ENCODE results near the gene SMG5.

SMG5 gene

DNA sequence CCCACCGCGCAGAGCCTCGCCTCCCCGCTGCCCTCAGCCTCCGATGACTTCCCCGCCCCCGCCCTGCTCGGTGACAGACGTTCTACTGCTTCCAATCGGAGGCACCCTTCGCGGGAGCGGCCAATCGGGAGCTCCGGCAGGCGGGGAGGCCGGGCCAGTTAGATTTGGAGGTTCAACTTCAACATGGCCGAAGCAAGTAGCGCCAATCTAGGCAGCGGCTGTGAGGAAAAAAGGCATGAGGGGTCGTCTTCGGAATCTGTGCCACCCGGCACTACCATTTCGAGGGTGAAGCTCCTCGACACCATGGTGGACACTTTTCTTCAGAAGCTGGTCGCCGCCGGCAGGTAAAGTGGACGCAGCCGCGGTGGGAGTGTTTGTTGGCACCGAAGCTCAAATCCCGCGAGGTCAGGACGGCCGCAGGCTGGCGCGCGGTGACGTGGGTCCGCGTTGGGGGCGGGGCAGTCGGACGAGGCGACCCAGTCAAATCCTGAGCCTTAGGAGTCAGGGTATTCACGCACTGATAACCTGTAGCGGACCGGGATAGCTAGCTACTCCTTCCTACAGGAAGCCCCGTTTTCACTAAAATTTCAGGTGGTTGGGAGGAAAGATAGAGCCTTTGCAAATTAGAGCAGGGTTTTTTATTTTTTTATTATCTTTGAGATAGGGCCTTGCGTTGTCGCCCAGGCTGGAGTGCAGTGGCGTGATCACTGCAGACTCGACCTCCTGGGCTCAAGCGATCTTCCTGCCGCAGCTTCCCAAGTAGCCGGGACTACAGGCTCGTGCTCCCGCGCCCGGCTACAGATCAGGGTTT is 69.6 kb downstream of the SMG5 start, which contains the start of gene PMF1:
Gene PMF1, plus strand, starts transcription at position 175 of the 811 bp plus-strand sequence. Its CDS starts 9 bp downstream, at position 184.
- DNase-seq: peak; percentile 95

DNA sequence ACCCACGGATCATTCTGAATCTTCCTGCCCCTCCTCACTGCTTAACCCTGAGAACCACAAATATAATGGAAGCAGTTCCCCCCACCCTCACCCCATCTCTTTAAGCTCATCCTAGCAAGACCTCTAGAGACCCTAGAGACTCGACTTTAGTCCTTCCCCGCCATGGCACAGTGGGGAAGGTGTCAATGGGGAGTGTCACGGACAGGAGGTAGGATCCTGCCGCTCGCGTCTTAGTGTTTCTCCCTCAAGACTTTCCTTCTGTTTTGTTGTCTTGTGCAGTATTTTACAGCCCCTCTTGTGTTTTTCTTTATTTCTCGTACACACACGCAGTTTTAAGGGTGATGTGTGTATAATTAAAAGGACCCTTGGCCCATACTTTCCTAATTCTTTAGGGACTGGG is 70.5 kb downstream of the SMG5 start:
- DNase-seq: no peak

DNA sequence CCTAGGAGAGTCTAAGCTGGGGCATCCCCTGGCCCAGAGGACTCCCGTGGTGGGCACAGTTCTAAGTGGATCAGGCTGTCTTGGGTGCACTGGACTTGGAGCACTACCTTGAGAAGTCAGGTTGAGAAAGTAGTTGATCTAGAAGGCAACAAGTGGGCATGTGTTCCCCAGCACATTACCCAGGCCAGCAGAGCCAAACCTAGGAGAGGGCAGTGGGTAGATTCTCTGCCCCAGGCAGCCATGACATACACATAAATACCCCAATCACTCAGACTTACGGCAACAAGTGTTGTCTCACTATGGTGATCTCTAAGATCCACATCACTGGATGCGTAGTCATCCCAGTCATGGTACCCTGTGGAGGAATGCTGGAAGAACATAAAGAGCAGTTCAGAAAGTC is 71.4 kb downstream of the SMG5 start:
- DNase-seq: no peak

DNA sequence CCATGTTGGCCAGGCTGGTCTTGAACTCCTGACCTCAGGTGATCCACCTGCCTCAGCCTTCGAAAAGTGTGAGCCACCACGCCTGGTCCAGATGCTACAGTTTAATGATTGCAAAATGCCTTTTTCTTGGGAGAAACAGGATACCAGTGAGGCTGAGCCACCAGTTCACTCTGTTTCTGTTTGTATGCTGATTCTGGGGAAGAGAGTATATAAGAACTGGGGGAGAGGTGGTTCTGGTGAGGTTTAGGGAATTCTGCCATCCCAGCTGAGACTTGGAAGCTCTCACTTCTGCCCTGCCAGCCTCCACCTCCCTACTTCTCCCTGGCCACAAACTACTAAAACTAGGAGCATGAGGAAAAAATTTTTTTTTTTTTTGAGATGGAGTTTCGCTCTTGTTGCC is 77.9 kb downstream of the SMG5 start:
- DNase-seq: no peak

DNA sequence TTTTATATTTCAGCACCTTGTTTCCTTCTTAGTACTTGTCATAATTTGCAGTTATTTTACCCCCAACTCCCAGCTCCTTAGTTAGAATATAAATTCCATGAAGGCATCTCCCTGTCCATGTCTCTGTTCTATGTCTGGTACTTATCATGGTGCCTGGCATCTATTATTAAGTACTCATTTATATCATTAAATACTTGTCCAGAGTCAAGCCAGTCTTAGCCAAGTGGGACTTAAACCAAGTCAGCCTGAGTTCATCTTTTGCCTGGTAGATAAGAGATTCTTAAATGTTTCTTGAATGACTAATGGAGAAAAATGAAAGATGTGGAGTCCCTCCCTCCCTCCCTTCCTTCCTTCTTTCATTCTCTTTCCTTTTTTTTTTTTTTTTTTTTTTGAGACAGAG is 79.3 kb downstream of the SMG5 start:
- no peak for DNase-seq

DNA sequence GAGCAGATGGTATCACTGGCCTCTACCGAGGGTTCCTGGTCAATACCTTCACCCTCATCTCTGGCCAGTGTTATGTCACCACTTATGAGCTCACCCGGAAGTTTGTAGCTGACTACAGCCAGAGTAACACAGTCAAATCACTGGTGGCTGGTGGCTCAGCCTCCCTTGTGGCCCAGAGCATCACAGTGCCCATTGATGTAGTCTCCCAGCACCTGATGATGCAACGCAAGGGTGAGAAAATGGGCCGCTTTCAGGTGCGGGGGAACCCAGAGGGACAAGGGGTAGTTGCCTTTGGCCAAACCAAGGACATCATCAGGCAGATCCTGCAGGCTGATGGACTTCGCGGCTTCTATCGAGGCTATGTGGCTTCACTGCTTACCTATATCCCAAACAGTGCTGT is 82.6 kb downstream of the SMG5 start:
- DNase-seq: no peak
